ENCODE results near the gene CDC34. TPM values are rescaled to one million over a fixed set of nuclear protein-coding genes. Genes with fewer than 3 reads are reported as not detected.

CDC34 gene
- total and polyA plus RNA-seq, 2 of the 8 experiments (the other 6 are each of a cell fraction or from before 2014, with no cell fraction given), result 95.9 to 129 TPM

GRCh38 chr19:496112-496665 is 35.4 kb upstream of the CDC34 start, which contains the start of gene MADCAM1:
Gene MADCAM1 (plus strand): TSS chr19:496486. CDS start chr19:496500, 14 bp downstream.
- H2BK20ac ChIP-seq (ENCODE audit: low read length), result no peak within 1 kb of the TSS
- no peak within 1 kb of the TSS for H3K9ac ChIP-seq (replicated peaks in 1 of 4; ENCODE audit: extremely low read depth in 1 of 4, low read depth in 3 of 4, low read length in 3 of 4)
- H3K27me3 ChIP-seq (replicated peaks in 1 of 4; ENCODE audit: control insufficient read depth in 3 of 4, extremely low read depth in 1 of 4, insufficient read depth in 3 of 4, low read length in 3 of 4), result peaks cover 19 to 26% (median 22%) of the 10 kb centered on the region in 4 experiments
- H2BK120ac ChIP-seq (replicated peaks; ENCODE audit: low read depth, low read length), result no peak within 1 kb of the TSS
- H3K36me3 ChIP-seq (ENCODE audit: control insufficient read depth in 2 of 4, insufficient read depth in 4 of 4, low read length in 3 of 4), result peaks cover 0 to 3% (median 0%) of the 10 kb centered on the region in 4 experiments; a peak in 1 of 8 replicates
- peak within 1 kb of the TSS; percentile 66; the same call in 1 of the 2 replicates for H2BK5ac ChIP-seq (ENCODE audit: low read depth, low read length)
- H3K4me2 ChIP-seq (ENCODE audit: insufficient read depth in 1 of 2, low read depth in 2 of 2, low read length in 2 of 2), result peak within 1 kb of the TSS; percentile 80 to 98
- no peak for FAIRE-seq
- H3K23ac ChIP-seq (ENCODE audit: insufficient read length), result no peak within 1 kb of the TSS
- H4K8ac ChIP-seq (ENCODE audit: extremely low read depth, insufficient read depth, low read length), result peak within 1 kb of the TSS; percentile 14; the same call in 1 of the 2 replicates
- ChIA-PET POLR2A (ENCODE audit: partially characterized antibody) (interaction anchor here (1.0 to 1.5 kb wide), 4 partner anchors 11 to 148 kb away, joined by 3 to 5 read pairs (median 4); partner anchors contain the start of gene TPGS1), CTCF (ENCODE audit: partially characterized antibody) (interaction anchor here (0.7 to 1.9 kb wide), 12 partner anchors 8 to 152 kb away, joined by 3 to 13 read pairs (median 6); partner anchors contain the start of genes CDC34 and MIER2)
- H3K27ac ChIP-seq (ENCODE audit: low read depth, low read length), result no peak within 1 kb of the TSS
- H2AK5ac ChIP-seq (ENCODE audit: low read depth, low read length), result 0 out of 2 replicates have a peak within 1 kb of the TSS, but pooled peaks have one; percentile 33
- peak in 1 of 2 experiments; percentile 75 for DNase-seq (ENCODE audit: low read depth in 1 of 2, low spot score in 2 of 2)
- TF ChIP-seq NANOG (IDR thresholded peaks at IDR 0.05; ENCODE audit: insufficient read depth, low read depth, low read length, poor library complexity, severe bottlenecking) (no peak), MAFK (IDR thresholded peaks at IDR 0.05; ENCODE audit: low read depth, low read length) (no peak)
- H3K4me3 ChIP-seq (ENCODE audit: extremely low read depth in 1 of 4, insufficient read depth in 2 of 4, low read depth in 3 of 4, low read length in 4 of 4), result peak within 1 kb of the TSS; percentile 31 to 74 (median 48)
- H3K18ac ChIP-seq (ENCODE audit: extremely low read depth, low read length), result peak within 1 kb of the TSS; percentile 87
- H3K4me1 ChIP-seq (replicated peaks in 1 of 4; ENCODE audit: control insufficient read depth in 3 of 4, insufficient read depth in 4 of 4, low read length in 3 of 4), result peaks cover 0 to 13% (median 9%) of the 10 kb centered on the region in 4 experiments; a peak in 5 of 7 replicates
- H2BK15ac ChIP-seq (ENCODE audit: low read length), result peak within 1 kb of the TSS; percentile 81; the same call in 1 of the 2 replicates
- no peak within 1 kb of the TSS for H3K4ac ChIP-seq (replicated peaks; ENCODE audit: insufficient read length, low read depth, low read length)
- H3K56ac ChIP-seq (replicated peaks; ENCODE audit: insufficient read length, low read depth, low read length), result no peak within 1 kb of the TSS
- H2BK12ac ChIP-seq (ENCODE audit: low read depth, low read length), result no peak within 1 kb of the TSS
- peaks cover 10% of the 10 kb centered on the region; the same call in 1 of the 2 replicates for H3K23me2 ChIP-seq (ENCODE audit: low read depth, low read length)
- H3K79me2 ChIP-seq (ENCODE audit: control insufficient read depth in 1 of 2, insufficient read depth in 2 of 2, low read length in 2 of 2), result no peaks in the 10 kb centered on the region
- WGBS, 2 experiments (ENCODE audit: extremely low coverage in 1 of 2, insufficient coverage in 1 of 2, insufficient read length in 1 of 2, insufficient replicate concordance in 2 of 2, low coverage in 1 of 2, low lambda C conversion rate in 2 of 2, missing lambda C conversion rate in 1 of 2), result 10% methylated on average over 4 of the region's 33 CpGs; no CpG with 5 or more reads in 1 of the 2 experiments
- H4K5ac ChIP-seq (ENCODE audit: insufficient read length, low read depth, low read length), result peak within 1 kb of the TSS; percentile 39
- no peak within 1 kb of the TSS for H2AFZ ChIP-seq (ENCODE audit: low read length)
- peaks cover 0 to 8% of the 10 kb centered on the region in 2 experiments for H4K20me1 ChIP-seq (replicated peaks in 1 of 2; ENCODE audit: control insufficient read depth in 1 of 2, insufficient read depth in 2 of 2, low read length in 2 of 2)
- H4K91ac ChIP-seq (replicated peaks; ENCODE audit: insufficient read length, low read length), result no peak within 1 kb of the TSS
- no peaks in the 10 kb centered on the region for H3K79me1 ChIP-seq (ENCODE audit: low read depth, low read length)
- H3K9me3 ChIP-seq (ENCODE audit: insufficient read depth in 2 of 2, low read depth in 1 of 2, low read length in 1 of 2), result peaks cover 0 to 2% of the 10 kb centered on the region in 2 experiments; a peak in 1 of 4 replicates
- H3K14ac ChIP-seq (ENCODE audit: insufficient read length), result no peak within 1 kb of the TSS

Measured in H1 (cell line).